Stimulated activated CD4-positive, alpha-beta T cell treated with anti-CD3 and anti-CD28 coated beads, Interleukin-4, amount 100 ng/mL, for 24 hours (primary cell): ENCODE results near the gene CNOT6L.
"Not testable (repeated sequence)": the region's sequence is repeated elsewhere in the genome, so short reads cannot be mapped to it uniquely, and the experiment has no call there.

Experiments used
- DNase-seq: peaks from one replicate; pipeline ENCODE4 v3.0.0-alpha.2; 2020

The CNOT6L gene

DNA sequence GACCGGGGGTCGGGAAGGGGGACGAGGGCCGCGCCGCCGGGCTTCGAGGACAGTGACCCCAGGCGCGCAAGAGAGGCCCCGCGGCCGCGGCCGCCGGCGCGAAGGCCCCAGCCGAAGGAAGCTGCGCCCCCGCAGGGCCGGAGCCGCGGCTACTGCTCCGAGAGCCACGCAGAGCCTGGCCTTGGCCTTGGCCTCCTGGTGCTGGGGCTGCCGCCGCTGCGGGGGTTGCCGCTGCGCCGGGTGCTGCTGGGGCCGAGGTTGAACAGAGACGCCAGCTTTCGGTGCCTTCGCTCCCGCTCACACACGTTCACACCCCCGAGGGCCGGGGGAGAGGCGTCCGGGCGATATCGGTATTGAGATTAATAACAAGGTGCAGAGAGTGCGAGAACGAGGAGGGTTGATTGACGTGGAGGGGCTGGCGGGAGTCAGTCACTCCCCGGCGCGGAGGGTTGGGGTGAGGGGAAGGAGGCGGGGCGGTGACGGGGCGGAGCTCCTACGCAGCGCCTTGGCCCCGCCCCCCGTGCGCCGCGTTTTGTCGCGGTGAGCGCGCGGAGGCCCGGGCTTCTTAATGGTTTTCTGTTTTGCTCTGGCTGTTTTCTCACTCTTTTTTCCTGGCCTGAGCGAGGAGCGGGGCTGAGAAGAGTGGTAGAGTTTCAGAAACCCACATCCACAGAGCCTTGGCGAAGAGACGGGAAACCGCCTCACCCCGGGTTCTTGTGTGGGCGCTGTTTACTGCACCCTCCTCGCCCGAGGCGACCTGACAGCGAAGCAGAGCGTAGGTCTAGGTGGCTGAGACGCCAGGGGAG is 878 bp upstream of the CNOT6L start:
- DNase-seq, result peak; percentile 96

DNA sequence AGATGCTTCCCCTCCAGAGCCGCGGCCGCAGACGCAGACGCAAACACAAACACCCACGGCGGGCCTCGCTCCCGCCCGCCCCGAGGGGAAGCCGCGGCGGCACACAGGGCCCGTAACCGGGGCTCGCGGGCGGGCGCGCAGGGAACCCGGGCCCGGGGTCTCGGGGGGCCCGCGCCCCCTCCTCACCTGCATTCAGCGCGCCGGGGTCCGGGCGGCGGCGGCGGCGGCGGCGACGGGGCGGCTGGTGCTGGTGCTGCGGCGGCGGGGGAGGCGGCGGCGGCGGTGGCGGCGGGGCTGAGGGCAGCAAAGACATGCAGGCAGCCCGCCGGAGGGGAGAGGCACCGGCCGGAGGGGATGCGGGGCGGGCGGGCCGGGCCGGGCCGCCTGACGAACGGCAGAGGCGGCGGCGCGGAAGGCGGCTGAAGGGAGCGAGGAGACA is 255 bp upstream of the CNOT6L start:
- DNase-seq, result peak; percentile 30

DNA sequence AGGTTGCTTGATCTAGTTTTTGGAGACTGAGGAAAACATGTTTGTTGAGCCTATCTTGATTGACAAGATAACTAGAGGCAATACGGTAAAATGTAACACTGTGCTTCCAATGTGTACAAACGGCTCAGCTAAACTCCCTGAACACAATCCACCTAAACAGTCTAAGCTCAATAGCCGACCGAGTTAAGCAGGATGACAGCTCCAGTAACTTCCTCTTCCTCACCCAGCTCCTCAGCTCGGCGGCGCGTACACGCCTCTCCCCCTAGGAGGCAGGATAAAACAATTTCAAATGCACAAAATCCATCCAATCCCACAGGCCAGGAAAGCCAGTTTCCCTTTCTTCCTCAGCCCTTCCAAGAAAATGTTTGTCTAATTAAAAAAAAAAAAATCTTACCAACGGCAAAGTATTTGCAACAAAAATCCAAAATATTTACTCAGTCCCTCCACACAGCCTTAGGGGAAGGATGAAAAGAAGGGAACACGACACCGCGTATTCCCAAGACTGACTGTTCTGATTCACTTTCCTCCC is 1.0 kb downstream of the CNOT6L start:
- peak; percentile 54 for DNase-seq

DNA sequence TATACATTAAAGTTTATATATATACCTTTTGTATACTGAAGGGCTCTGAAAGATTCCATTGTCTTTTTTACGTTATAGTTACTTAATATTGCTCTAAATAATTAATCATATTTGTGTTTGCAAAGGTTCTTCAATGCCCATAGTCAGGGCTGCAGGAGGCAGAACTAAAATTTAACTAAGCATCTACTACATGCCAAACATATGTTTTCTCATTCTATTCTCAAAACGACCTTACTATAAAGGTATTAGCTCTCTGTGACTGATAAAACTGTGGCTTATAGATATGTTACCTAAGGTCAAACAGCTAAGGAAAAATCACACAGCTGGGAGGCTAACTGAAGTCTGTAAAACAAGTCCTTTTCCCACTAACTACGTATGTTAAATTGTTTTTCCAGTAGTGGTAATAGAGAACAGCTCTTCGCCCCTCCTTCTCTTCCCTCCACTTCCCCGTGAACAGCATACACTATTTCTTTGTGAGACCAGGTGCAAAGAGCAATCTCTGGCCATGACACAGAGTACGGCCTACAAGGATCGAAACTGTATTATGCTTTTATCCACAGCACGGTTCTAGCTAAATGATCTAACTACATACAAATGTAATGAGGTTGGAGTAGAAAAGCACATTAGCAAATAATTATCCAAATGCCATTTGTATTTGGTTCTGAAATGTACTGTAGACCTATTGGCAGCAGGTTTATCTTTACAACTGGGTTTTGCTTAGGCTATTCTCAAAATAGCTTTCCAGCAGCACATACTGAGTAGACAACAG is 1.7 kb downstream of the CNOT6L start:
- peak; percentile 14 for DNase-seq

DNA sequence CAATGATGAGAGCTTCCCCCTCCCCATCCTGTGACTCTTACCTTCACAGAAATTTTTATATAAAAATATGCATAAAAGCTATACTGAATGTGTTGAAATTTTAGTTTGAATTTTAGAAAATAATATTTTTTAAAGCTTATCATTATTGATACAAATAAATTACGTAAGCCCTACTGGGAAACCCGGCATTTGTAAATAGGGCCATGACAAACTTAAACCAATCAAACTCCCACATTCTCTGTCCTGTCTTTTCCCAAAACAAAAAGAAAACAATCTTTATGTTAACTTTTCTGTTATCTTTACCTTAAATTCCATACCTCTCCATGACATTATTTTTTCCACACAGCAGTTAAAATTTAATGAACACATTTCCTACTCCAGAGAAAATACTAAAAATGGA is 2.6 kb downstream of the CNOT6L start:
- DNase-seq, result no peak

DNA sequence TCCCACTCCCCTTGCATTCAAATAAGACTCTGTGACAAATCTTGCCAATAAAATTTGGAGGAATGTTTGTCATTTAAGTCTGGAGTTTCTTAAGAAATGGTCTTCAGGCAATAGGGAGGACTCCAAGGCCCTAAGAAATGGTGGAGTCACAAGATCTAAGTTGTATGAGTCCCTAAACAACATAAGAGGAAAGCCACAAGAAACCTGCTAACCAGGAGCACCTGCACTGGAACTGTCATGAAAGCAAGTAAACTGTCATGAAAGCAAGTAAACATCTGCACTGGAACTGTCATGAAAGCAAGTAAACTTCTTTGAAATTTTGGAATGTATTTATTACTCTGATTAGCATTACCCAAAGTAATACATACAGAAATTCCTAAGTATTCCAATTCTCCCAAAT is 3.5 kb downstream of the CNOT6L start:
- no peak for DNase-seq

DNA sequence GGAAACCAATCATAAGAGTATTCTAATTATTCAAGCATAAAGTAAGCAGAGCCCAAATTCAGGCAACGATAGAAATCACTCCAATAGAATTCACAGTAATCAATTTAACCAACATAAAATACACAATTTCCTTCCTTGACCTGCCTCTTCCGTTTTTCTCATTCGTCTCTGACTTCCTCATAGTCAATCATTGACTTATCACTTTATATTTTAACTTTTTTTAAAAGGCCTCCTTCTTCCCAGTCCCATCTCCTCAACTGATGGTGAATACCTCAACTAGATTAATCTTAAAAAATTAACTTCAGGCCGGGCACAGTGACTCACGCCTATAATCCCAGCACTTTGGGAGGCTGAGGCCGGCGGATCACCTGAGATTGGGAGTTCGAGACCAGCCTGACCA is 13.3 kb downstream of the CNOT6L start:
- DNase-seq, result no peak

DNA sequence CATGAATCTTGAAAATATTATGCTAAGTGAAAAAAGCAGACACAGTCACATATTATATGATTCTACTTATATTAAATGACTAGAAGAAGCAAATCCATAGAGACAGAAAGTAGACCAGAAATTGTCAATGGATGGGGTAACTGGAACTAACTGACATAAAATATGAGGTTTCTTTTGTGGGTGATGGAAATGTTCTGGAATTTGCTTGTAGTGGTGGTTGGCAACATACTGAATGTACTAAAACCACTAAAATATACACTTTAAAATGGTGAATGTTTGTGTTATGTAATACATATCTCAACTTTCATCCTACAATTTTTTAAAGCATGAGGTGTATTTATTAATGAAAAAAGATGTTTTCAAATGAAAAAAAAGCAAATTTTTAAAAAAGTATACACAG is 14.7 kb downstream of the CNOT6L start:
- DNase-seq, result no peak

DNA sequence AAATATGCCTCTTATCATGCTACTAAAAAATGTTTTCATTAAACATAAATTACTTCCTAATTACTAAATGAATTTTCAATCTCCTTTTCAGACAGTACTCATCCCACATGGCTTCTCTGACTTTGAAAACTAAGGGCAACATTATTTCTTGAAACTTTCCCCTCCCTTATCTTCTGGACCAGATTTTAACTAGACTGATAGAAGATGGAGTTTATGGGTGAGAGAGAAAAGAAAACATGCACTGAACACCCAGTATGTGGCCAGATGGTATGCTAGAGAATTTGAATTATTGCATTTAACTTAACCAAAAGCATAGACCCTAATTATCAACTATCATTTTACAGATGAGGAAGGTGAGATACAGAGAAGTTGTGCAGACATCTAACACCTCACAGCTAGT is 16.8 kb downstream of the CNOT6L start:
- no peak for DNase-seq

DNA sequence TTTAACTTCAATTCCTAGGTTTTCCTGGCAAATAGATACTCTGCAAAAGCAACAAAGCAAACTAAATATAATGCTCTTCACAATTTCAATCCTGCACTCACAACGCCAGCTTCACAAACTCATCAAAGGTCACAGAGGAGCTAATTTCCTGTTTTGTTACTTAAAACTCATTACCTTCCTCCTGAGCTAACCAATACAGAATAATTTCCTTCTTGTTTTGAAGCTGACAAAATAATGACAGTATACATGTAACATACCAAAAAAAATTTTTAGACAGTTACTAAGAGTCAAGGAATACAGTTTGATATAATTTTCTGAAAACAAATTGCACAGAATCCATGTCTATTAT is 17.9 kb downstream of the CNOT6L start:
- DNase-seq, result no peak

DNA sequence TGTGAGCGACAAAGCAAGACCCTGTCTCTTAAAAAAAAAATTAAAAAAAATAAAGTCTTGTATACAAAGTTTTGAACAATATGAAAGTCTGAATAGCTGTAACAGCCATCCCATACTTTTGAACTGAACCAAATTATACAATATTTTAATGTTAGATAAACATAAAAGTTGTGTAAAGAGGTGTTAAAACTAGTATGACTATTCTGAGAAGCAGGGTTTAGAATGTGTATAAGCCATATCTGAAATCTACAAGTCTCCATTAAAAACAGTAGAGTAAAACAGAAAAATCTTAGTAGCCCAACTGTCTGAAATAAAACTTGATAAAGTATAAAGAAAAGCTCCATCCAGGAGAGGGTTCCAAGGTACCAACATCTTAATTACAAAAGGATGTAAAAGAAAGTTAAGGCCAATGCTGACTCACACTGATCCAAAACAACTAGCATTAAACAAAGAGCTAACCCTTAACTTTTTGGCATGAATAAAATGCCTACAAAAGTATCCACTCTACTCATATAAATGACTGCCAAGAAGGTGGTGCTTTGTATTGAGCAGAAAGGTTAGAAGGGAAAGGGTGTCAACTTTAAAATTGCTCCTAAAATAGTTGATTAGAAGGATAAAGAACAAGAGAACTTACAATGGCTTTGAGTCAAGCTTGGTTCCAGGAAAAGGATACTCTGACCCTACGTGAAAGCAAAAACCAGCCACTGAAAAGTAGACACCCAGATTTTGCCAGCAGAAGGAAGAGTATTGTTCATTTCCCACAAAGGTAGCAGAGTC is 18.5 kb downstream of the CNOT6L start:
- no peak for DNase-seq

DNA sequence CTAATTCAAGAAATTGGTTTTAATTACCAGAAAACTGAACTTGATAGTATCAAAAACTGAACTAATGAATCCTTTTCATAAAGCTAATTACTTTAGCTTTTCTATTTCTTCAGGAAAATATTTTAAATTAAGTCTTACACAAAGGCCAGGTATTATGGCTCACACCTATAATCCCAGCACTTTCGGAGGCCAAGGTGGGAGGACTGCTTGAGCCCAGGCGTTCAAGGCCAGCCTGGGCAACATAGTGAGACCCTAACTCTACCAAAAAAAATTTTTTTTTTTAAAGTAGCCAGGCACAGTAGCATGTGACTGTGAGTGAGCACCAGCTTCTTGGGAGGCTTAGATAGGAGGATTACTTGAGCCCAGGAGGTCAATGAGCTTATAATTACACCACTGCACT is 19.1 kb downstream of the CNOT6L start:
- DNase-seq, result no peak

DNA sequence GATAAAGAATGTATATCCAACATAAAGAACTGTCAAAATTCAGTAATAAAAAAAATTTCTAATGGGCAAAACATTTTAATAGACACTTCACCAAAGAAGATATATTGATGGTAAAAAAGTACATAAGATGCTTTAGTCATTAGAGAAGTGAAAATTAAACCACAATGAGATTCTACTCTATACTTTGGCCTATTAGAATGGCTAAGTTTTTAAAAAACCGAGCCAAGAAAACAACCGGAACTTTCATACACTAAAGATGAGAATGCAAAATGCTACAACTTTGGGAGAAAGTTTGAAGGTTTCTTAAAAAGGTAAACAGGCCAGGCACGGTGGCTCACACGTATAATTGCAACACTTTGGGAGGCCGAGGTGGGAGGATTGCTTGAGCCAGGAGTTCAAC is 20.8 kb downstream of the CNOT6L start:
- DNase-seq, result no peak

DNA sequence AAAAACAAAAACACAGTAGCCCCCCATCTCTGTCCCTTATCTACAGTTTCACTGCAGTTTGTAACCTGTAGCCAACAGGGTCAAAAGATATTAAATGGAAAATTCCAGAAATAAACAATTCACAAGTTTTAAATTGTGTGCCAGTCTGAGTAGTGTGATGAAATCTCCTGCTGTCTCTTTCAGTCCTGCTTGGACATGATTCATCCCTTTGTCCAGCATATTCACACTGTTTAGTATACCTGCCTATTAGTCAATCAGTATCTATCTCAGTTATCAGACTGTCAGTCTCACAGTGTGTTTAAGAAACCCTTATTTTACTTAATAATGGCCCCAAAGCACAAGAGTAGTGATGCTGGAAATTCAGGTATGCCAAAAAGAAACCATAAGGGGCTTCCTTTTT is 21.9 kb downstream of the CNOT6L start:
- no peak for DNase-seq

DNA sequence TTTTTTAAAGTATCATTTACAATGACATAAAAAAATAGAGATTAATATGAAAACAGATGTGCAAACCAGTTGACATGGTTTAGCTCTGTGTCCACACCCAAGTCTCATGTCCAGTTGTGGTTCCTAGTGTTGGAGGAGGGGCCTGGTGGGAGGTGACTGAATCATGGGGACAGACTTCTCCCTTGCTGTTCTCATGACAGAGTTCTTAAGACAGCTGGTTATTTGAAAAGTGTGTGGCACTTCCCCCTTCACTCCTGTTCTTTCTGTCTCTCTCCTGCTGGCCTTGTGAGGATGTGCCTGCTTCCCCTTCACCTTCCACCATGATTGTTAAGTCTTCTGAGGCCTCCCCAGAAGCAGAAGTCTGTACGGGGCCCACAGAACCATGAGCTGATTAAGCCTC is 23.8 kb downstream of the CNOT6L start:
- no peak for DNase-seq

DNA sequence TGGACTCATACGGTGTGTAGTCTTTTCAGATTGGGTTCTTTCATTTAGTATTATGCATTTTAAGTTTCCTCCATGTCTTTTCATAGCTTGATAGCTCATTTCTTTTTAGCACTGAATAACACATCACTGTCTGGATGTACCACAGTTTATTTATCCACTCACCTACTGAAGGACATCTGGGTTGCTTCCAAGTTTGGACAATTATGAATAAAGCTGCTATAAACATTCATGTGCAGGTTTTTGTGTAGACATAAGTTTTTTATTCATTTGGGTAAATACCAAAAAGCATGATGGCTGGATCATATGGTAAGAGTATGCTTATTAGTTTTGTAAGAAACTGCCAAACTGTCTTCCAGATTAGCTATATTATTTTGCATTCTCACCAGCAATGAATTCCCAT is 29.0 kb downstream of the CNOT6L start:
- DNase-seq, result no peak

DNA sequence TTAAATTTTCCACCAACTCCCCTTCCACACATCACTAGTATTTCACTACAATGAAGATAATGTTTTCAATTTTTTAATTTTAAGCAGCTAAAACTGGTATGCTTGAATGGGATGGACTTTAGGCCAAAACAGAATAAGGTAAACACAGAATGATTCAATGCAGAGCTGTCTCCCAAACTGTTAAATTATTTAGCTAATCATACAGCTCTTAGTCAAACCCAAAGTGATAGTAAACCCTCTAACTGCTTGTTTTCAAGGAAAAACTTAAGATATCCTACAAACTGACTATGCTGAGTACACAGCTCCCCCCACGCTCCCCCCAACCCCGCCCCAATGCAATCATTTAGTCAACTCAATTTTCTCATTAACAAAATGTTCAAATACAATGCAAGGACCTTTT is 30.2 kb downstream of the CNOT6L start:
- no peak for DNase-seq

DNA sequence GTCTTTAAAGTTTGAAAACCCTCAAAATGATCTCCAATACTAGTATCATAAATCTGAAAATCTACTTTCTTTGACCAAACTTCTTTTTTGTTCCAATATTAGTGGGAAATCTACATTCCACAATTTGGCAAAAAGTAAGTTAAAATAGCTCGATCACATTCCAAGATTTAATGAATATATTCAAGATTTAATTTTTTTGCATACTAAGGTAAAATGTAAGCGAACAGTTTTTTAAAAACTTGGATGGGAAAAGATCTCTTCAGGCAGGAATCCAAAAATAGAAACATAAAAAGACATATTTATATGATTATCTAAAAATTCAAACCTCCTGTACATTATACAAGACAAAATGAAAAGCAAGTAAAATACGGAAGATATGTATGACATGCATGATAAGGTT is 31.2 kb downstream of the CNOT6L start:
- DNase-seq, result no peak

DNA sequence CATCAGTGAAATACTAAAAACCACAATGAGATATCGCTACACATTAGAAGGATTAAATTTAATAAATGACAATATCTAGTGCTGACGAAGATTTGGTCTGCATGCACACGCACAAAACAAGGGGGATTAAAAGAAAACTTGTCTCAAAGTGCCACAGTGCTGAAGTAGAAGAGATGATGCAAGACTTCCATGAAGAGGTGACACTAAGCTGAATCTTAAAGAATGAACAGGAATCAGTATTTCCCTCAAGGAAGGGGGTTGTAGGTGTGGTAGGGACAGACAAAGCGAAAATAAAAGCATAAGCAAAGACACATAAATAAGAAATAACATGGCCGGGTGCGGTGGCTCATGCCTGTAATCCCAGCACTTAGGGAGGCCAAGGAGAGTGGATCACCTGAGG is 33.5 kb downstream of the CNOT6L start:
- no peak for DNase-seq

DNA sequence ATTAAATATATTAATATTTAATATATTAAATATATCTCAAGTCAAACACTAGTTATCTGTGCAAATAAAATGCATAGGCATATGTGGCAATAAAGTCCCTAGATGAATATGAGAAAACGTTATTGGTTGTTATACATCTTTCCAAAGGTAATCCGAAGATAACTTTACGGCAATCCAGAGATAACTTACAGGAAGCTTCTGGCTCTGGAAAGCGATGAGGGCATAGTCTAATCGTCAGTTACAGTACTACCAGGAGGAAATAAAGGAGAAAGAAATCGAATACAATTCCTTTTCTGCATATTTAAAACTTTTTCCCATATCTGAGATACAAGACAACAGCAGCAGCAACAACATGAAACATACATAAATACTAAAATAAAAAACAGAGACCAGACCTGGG is 35.3 kb downstream of the CNOT6L start:
- DNase-seq, result no peak

DNA sequence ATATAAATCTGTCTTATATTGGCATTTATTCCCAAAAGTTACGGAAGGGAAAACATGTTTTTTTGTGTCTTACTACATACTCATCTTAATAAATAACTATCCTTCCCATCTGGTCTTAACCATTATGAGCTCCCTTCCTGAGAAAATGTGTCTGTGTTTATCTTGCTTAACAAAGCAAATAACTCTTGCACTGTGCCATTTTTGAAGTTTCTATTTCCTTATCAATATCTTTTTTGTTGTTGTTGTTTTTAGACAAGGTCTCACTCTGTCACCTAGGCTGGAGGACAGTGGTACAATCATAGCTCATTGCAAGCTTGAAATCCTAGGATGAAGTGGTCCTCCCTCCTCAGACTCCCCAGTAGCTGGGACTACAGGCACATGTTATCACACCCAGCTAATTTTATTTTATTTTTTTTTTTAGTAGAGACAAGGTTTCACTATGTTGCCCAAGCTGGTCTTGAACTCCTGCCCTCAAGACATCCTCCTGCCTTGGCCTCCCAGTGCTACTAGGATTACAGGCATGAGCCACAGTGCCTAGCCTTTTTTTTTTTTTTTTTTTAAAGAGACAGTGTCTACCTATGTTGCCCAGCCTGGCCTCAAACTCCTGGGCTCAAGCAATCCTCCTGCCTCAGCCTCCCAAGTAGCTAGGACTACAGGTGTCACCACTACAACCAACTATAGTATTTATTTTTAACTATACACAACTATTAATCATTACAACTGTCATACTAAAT is 36.9 kb downstream of the CNOT6L start:
- DNase-seq, result no peak

DNA sequence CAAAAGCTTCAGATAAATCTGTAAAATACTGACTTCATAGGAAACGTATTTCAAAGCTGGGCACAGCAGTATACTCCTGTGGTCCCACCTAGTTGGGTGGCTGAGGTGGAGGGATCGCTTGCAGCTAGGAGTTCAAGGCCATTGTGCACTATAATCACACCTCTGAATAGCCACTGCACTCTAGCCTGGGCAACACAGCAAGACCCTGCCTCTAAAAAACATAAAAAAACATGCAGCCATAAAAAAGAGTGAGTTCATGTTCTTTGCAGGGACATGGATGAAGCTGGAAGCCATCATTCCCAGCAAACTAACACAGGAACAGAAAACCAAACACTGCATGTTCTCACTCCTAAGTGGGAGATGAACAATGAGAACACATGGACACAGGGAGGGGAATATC is 38.4 kb downstream of the CNOT6L start:
- DNase-seq, result not testable (repeated sequence)
